Measurements from ENCODE around the gene KIAA0232. TPM values are rescaled to one million over a fixed set of nuclear protein-coding genes. Genes with fewer than 3 reads are reported as not detected.
"Not testable (repeated sequence)": the region's sequence is repeated elsewhere in the genome, so short reads cannot be mapped to it uniquely, and the experiment has no call there.

KIAA0232 gene
- total RNA-seq, 1 experiment from 2014 or later = 10.9 TPM

DNA sequence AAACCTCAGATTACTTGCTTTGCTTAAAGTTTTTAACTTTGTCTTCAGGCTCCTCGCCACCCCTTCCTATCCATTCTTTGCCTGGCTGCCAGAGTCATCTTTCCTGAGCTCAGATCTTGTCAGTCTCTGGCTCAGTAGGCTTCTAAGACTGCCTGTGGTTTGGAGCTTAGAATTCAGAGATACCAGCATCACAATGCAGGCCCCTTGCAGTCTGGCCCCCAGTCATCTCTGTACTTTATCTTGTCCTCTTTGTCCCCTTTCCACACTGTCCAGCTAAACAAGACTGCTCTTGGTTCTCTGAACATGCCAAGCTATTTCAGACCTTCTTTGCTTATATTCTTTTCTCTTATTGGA is 3.0 kb downstream of the KIAA0232 start:
- no peak overlapping the region for H3K4me3 ChIP-seq (ENCODE audit: low read length)
- DNase-seq = no peak
- no peak overlapping the region for H3K9ac ChIP-seq (ENCODE audit: low read length)
- no peak overlapping the region for H3K27ac ChIP-seq (ENCODE audit: low read length)
- no peaks in the 10 kb centered on the region for H3K9me3 ChIP-seq (ENCODE audit: low read length)
- H3K4me1 ChIP-seq (ENCODE audit: low read length) = peaks cover 43% of the 10 kb centered on the region
- H4K20me1 ChIP-seq (ENCODE audit: insufficient read depth, low read depth, low read length) = peaks cover 7% of the 10 kb centered on the region; the same call in 1 of the 2 replicates
- H3K36me3 ChIP-seq (ENCODE audit: insufficient read depth, low read length) = peaks cover 4% of the 10 kb centered on the region; the same call in 1 of the 2 replicates
- H2AFZ ChIP-seq (ENCODE audit: low read length) = no peak overlapping the region
- H3K27me3 ChIP-seq (ENCODE audit: low read length) = no peaks in the 10 kb centered on the region
- H3K9me2 ChIP-seq (replicated peaks; ENCODE audit: insufficient read depth, low read length) = no peaks in the 10 kb centered on the region
- peaks cover 71% of the 10 kb centered on the region for H3K79me2 ChIP-seq (ENCODE audit: low read length)
- no peak overlapping the region for H3K4me2 ChIP-seq (ENCODE audit: low read depth, low read length, poor library complexity, severe bottlenecking)

GRCh38 chr4:6788123-6788522 is 5.6 kb downstream of the KIAA0232 start:
- H3K79me2 ChIP-seq (ENCODE audit: low read length) = peaks cover 96% of the 10 kb centered on the region
- H3K36me3 ChIP-seq (ENCODE audit: insufficient read depth, low read length) = peaks cover 8% of the 10 kb centered on the region; the same call in 1 of the 2 replicates
- H3K9me2 ChIP-seq (replicated peaks; ENCODE audit: insufficient read depth, low read length) = no peaks in the 10 kb centered on the region
- no peak overlapping the region for H3K4me3 ChIP-seq (ENCODE audit: low read length)
- no peak overlapping the region for H3K4me2 ChIP-seq (ENCODE audit: low read depth, low read length, poor library complexity, severe bottlenecking)
- H3K9ac ChIP-seq (ENCODE audit: low read length) = no peak overlapping the region
- no peaks in the 10 kb centered on the region for H3K9me3 ChIP-seq (ENCODE audit: low read length)
- H3K27ac ChIP-seq (ENCODE audit: low read length) = 0 out of 2 replicates have a peak overlapping the region, but pooled peaks have one; percentile 18
- DNase-seq = no peak
- peaks cover 7% of the 10 kb centered on the region; the same call in 1 of the 2 replicates for H4K20me1 ChIP-seq (ENCODE audit: insufficient read depth, low read depth, low read length)
- no peak overlapping the region for H2AFZ ChIP-seq (ENCODE audit: low read length)
- H3K4me1 ChIP-seq (ENCODE audit: low read length) = peaks cover 37% of the 10 kb centered on the region
- no peaks in the 10 kb centered on the region for H3K27me3 ChIP-seq (ENCODE audit: low read length)

- Histone ChIP-seq H3K79me2 (ENCODE audit: low read length) (peaks cover 99% of the 10 kb centered on the region), H3K4me1 (ENCODE audit: low read length) (peaks cover 20% of the 10 kb centered on the region)
- not testable (repeated sequence) for H2AFZ ChIP-seq (ENCODE audit: low read length); H3K36me3 ChIP-seq (ENCODE audit: insufficient read depth, low read length); H3K9ac ChIP-seq (ENCODE audit: low read length); H3K4me3 ChIP-seq (ENCODE audit: low read length); DNase-seq; H3K27me3 ChIP-seq (ENCODE audit: low read length); H3K4me2 ChIP-seq (ENCODE audit: low read depth, low read length, poor library complexity, severe bottlenecking); H3K9me3 ChIP-seq (ENCODE audit: low read length); H3K9me2 ChIP-seq (replicated peaks; ENCODE audit: insufficient read depth, low read length); H4K20me1 ChIP-seq (ENCODE audit: insufficient read depth, low read depth, low read length); H3K27ac ChIP-seq (ENCODE audit: low read length)
Measured at GRCh38 chr4:6791245-6791644, 8.7 kb downstream of the KIAA0232 start.

- not testable (repeated sequence) for H3K9ac ChIP-seq (ENCODE audit: low read length); H3K27me3 ChIP-seq (ENCODE audit: low read length); DNase-seq; H3K4me2 ChIP-seq (ENCODE audit: low read depth, low read length, poor library complexity, severe bottlenecking); H4K20me1 ChIP-seq (ENCODE audit: insufficient read depth, low read depth, low read length); H3K9me2 ChIP-seq (replicated peaks; ENCODE audit: insufficient read depth, low read length); H2AFZ ChIP-seq (ENCODE audit: low read length); H3K9me3 ChIP-seq (ENCODE audit: low read length); H3K27ac ChIP-seq (ENCODE audit: low read length); H3K4me3 ChIP-seq (ENCODE audit: low read length); H3K36me3 ChIP-seq (ENCODE audit: insufficient read depth, low read length)
- Histone ChIP-seq H3K4me1 (ENCODE audit: low read length) (peaks cover 18% of the 10 kb centered on the region), H3K79me2 (ENCODE audit: low read length) (peaks cover 99% of the 10 kb centered on the region)
Measured at GRCh38 chr4:6791796-6792195, 9.3 kb downstream of the KIAA0232 start.

GRCh38 chr4:6794189-6794588 is 11.7 kb downstream of the KIAA0232 start:
- no peak overlapping the region for H2AFZ ChIP-seq (ENCODE audit: low read length)
- H3K4me1 ChIP-seq (ENCODE audit: low read length) = no peaks in the 10 kb centered on the region

GRCh38 chr4:6795821-6796220 is 13.3 kb downstream of the KIAA0232 start:
- H3K4me2 ChIP-seq (ENCODE audit: low read depth, low read length, poor library complexity, severe bottlenecking) = no peak overlapping the region
- DNase-seq = no peak
- H3K79me2 ChIP-seq (ENCODE audit: low read length) = peaks cover 97% of the 10 kb centered on the region
- no peak overlapping the region for H3K9ac ChIP-seq (ENCODE audit: low read length)
- no peaks in the 10 kb centered on the region for H4K20me1 ChIP-seq (ENCODE audit: insufficient read depth, low read depth, low read length)
- H3K27me3 ChIP-seq (ENCODE audit: low read length) = no peaks in the 10 kb centered on the region
- no peak overlapping the region for H2AFZ ChIP-seq (ENCODE audit: low read length)
- no peaks in the 10 kb centered on the region for H3K9me3 ChIP-seq (ENCODE audit: low read length)
- H3K36me3 ChIP-seq (ENCODE audit: insufficient read depth, low read length) = peaks cover 3% of the 10 kb centered on the region; the same call in 1 of the 2 replicates
- no peaks in the 10 kb centered on the region for H3K4me1 ChIP-seq (ENCODE audit: low read length)
- no peak overlapping the region for H3K4me3 ChIP-seq (ENCODE audit: low read length)
- H3K9me2 ChIP-seq (replicated peaks; ENCODE audit: insufficient read depth, low read length) = no peaks in the 10 kb centered on the region
- H3K27ac ChIP-seq (ENCODE audit: low read length) = no peak overlapping the region

More at GRCh38 chr4:6794189-6794588, 11.7 kb downstream of the KIAA0232 start:
- Histone ChIP-seq H3K4me3 (ENCODE audit: low read length) (no peak overlapping the region), H3K27ac (ENCODE audit: low read length) (no peak overlapping the region), H4K20me1 (ENCODE audit: insufficient read depth, low read depth, low read length) (no peaks in the 10 kb centered on the region), H3K9me2 (replicated peaks; ENCODE audit: insufficient read depth, low read length) (no peaks in the 10 kb centered on the region), H3K36me3 (ENCODE audit: insufficient read depth, low read length) (peaks cover 3% of the 10 kb centered on the region; the same call in 1 of the 2 replicates), H3K4me2 (ENCODE audit: low read depth, low read length, poor library complexity, severe bottlenecking) (no peak overlapping the region), H3K79me2 (ENCODE audit: low read length) (peaks cover 96% of the 10 kb centered on the region), H3K9me3 (ENCODE audit: low read length) (no peaks in the 10 kb centered on the region), H3K27me3 (ENCODE audit: low read length) (no peaks in the 10 kb centered on the region), H3K9ac (ENCODE audit: low read length) (no peak overlapping the region)
- no peak for DNase-seq

DNA sequence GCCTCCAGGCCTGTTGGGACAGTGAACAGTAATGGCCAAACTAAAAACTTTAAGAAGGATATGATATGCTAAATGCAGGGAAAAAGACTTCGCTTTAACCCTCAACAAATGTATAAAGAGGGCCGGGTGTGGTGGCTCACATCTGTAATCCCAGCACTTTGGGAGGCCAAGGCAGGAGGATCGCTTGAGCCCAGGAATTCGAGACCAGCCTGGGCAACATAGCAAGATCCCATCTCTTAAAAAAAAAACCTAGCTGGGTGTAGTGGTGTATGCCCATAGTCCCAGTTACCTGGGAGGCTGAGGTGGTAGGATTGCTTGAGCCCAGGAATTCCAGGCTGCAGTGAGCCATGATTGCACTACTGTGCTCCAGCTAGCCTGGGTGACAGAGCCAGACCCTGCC is 14.8 kb downstream of the KIAA0232 start:
- not testable (repeated sequence) for H4K20me1 ChIP-seq (ENCODE audit: insufficient read depth, low read depth, low read length); H3K4me1 ChIP-seq (ENCODE audit: low read length); H3K9me2 ChIP-seq (replicated peaks; ENCODE audit: insufficient read depth, low read length); DNase-seq; H3K4me2 ChIP-seq (ENCODE audit: low read depth, low read length, poor library complexity, severe bottlenecking); H3K27me3 ChIP-seq (ENCODE audit: low read length); H3K36me3 ChIP-seq (ENCODE audit: insufficient read depth, low read length); H3K27ac ChIP-seq (ENCODE audit: low read length); H3K9me3 ChIP-seq (ENCODE audit: low read length); H2AFZ ChIP-seq (ENCODE audit: low read length); H3K9ac ChIP-seq (ENCODE audit: low read length); H3K4me3 ChIP-seq (ENCODE audit: low read length)
- H3K79me2 ChIP-seq (ENCODE audit: low read length) = peaks cover 97% of the 10 kb centered on the region

DNA sequence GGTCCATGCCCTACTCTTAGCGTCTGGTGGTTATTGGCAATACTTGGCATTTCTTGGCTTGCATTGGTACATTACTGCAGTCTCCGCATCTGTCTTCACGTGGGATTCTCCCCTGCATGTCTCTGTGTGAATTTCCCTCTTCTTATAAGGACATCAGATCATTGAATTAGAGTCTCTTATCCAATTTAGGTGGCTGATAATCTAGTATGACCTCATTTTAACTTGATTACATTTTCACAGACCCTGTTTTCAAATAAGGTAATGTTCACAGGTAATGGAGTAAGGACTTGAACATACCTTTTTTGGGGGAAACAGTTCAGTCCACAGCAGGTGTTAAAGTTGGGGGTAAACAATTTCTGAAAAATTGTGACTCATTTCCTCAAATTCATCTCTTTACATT is 16.6 kb downstream of the KIAA0232 start:
- no peaks in the 10 kb centered on the region; the same call in 1 of the 2 replicates for H3K36me3 ChIP-seq (ENCODE audit: insufficient read depth, low read length)
- H3K4me1 ChIP-seq (ENCODE audit: low read length) = peaks cover 9% of the 10 kb centered on the region
- H4K20me1 ChIP-seq (ENCODE audit: insufficient read depth, low read depth, low read length) = no peaks in the 10 kb centered on the region
- no peak overlapping the region for H3K27ac ChIP-seq (ENCODE audit: low read length)
- H2AFZ ChIP-seq (ENCODE audit: low read length) = no peak overlapping the region
- no peaks in the 10 kb centered on the region for H3K27me3 ChIP-seq (ENCODE audit: low read length)
- no peak overlapping the region for H3K4me3 ChIP-seq (ENCODE audit: low read length)
- DNase-seq = no peak
- no peak overlapping the region for H3K9ac ChIP-seq (ENCODE audit: low read length)
- H3K9me3 ChIP-seq (ENCODE audit: low read length) = no peaks in the 10 kb centered on the region
- H3K4me2 ChIP-seq (ENCODE audit: low read depth, low read length, poor library complexity, severe bottlenecking) = no peak overlapping the region
- H3K9me2 ChIP-seq (replicated peaks; ENCODE audit: insufficient read depth, low read length) = no peaks in the 10 kb centered on the region
- peaks cover 97% of the 10 kb centered on the region for H3K79me2 ChIP-seq (ENCODE audit: low read length)

DNA sequence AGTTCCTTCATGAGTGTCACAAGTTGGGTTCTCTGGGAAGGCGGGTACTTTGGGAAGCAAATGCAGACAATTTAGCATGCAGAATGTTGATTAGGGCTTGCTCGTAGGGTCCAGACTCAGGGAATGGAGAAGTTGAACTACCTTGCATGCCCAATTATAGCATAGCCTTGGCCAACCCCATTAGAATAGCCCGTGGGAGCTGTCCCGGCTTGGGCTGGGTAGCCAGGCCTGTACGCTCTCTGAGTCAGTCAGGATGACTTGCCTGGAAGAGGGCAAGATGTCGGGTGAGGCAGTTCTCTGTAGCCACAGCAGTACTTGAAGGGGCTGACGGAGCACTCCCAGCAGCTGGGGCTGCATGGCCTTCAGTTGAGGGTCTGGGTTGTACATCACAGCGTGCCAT is 19.5 kb downstream of the KIAA0232 start:
- no peak overlapping the region for H3K9ac ChIP-seq (ENCODE audit: low read length)

More for the DNA sequence above, 19.5 kb downstream of the KIAA0232 start:
- Histone ChIP-seq H3K9me3 (ENCODE audit: low read length) (no peaks in the 10 kb centered on the region), H3K27me3 (ENCODE audit: low read length) (no peaks in the 10 kb centered on the region), H3K4me2 (ENCODE audit: low read depth, low read length, poor library complexity, severe bottlenecking) (no peak overlapping the region), H3K9me2 (replicated peaks; ENCODE audit: insufficient read depth, low read length) (no peaks in the 10 kb centered on the region), H3K4me3 (ENCODE audit: low read length) (no peak overlapping the region), H2AFZ (ENCODE audit: low read length) (no peak overlapping the region), H3K36me3 (ENCODE audit: insufficient read depth, low read length) (no peaks in the 10 kb centered on the region), H3K27ac (ENCODE audit: low read length) (no peak overlapping the region), H4K20me1 (ENCODE audit: insufficient read depth, low read depth, low read length) (no peaks in the 10 kb centered on the region), H3K4me1 (ENCODE audit: low read length) (peaks cover 34% of the 10 kb centered on the region), H3K79me2 (ENCODE audit: low read length) (peaks cover 95% of the 10 kb centered on the region)
- DNase-seq = no peak

All from Karpas-422 (cell line).